GM12878 (cell line): ENCODE results near the gene DUOXA1. TPM values are rescaled to one million over a fixed set of nuclear protein-coding genes. Genes with fewer than 3 reads are reported as not detected.

Source experiments
- ATAC-seq: fragments of 200-7000 bp; cut with Tn5 transposase; 3 replicates; pipeline ENCODE4 v1.9.1; 2020; ENCODE audit warnings: mild to moderate bottlenecking, moderate library complexity
- BruUV-seq: library from RNA; stranded (reverse); fragments of 400-500 nt; replicated peaks from 2 replicates; lab custom pipeline; 2021; lab: Mats Ljungman, UMichigan
- CTCF ChIA-PET: fragments of 300-600 bp; sonication (Branson Sonifier 250); formaldehyde crosslinking; extraction: SDS; loops from one replicate; lab custom pipeline; 2021; ENCODE audit warnings: inconsistent platforms; lab: Yijun Ruan, JAX
- POLR2A ChIA-PET: fragments of 350-600 bp; formaldehyde crosslinking; extraction: SDS; loops from one replicate; lab custom pipeline; 2021; ENCODE audit warnings: inconsistent platforms; lab: Charles Lee
- RAD21 ChIA-PET: fragments of 300-600 bp; sonication (Branson Sonifier 250); formaldehyde crosslinking; loops from one replicate; lab custom pipeline; 2023; ENCODE audit warnings: antibody characterized with exemption; ENCODE audit not compliant: unreplicated experiment; lab: Charles Lee
- SMC1A ChIA-PET: fragments of 300-600 bp; sonication (Branson Sonifier 250); formaldehyde crosslinking; loops from one replicate; lab custom pipeline; 2023; ENCODE audit not compliant: unreplicated experiment, uncharacterized antibody; lab: Charles Lee
- DNase-seq: peaks from one replicate; pipeline ENCODE4 v3.0.0-alpha.2; 2011; ENCODE audit warnings: low read depth, low spot score
- FAIRE-seq: peaks from 3 replicates; lab custom pipeline; 2011; peaks lifted over from hg19 to GRCh38; lab: Jason Lieb, UNC
- H2AFZ ChIP-seq: 2 replicates; pipeline ENCODE4 v1.6.0; 2011; ENCODE audit warnings: low read depth, low read length, control low read depth; ENCODE audit not compliant: control insufficient read depth
- H3K27ac ChIP-seq: 2 replicates; pipeline ENCODE4 v1.5.1; 2011; ENCODE audit warnings: control low read depth; ENCODE audit not compliant: control insufficient read depth, insufficient read depth
- H3K27me3 ChIP-seq, 2 experiments: replicated peaks in 1 of 2; 2 replicates each; pipeline versions ENCODE4 v1.6.0 to v1.6.1; 2011; ENCODE audit warnings: low read length in 1 of 2; ENCODE audit not compliant: control insufficient read depth in 2 of 2, insufficient read depth in 2 of 2
- H3K36me3 ChIP-seq, 2 experiments: 2 replicates each; pipeline ENCODE4 v1.5.1; 2011; ENCODE audit warnings: low read length in 1 of 2; ENCODE audit not compliant: control insufficient read depth in 2 of 2, insufficient read depth in 2 of 2
- H3K4me1 ChIP-seq: 2 replicates; pipeline ENCODE4 v1.6.1; 2011; ENCODE audit warnings: mild to moderate bottlenecking, low read length, moderate library complexity, mixed read lengths; ENCODE audit not compliant: control insufficient read depth, insufficient read depth
- H3K4me2 ChIP-seq: 2 replicates; pipeline ENCODE4 v1.6.0; 2011; ENCODE audit warnings: control low read depth; ENCODE audit not compliant: control insufficient read depth, insufficient read depth
- H3K4me3 ChIP-seq: fragments of 200-600 bp; sonication (generic); 2 replicates; pipeline ENCODE4 v1.5.1; 2016
- H3K79me2 ChIP-seq: 2 replicates; pipeline ENCODE4 v1.6.0; 2011; ENCODE audit warnings: low read length; ENCODE audit not compliant: control insufficient read depth, insufficient read depth
- H3K9ac ChIP-seq: 2 replicates; pipeline ENCODE4 v1.8.0; 2011; ENCODE audit warnings: low read length, control low read depth, mixed read lengths; ENCODE audit not compliant: control insufficient read depth, insufficient read depth
- H3K9me3 ChIP-seq: replicated peaks from 3 replicates; pipeline ENCODE4 v1.5.1; 2011; ENCODE audit warnings: mild to moderate bottlenecking, low read length; ENCODE audit not compliant: control insufficient read depth, insufficient read depth
- H4K20me1 ChIP-seq: 2 replicates; pipeline ENCODE4 v1.6.0; 2011; ENCODE audit not compliant: control insufficient read depth, insufficient read depth
- ATF2 ChIP-seq: IDR thresholded peaks from 2 replicates; pipeline ENCODE4 v1.6.1; 2012; ENCODE audit warnings: low read length, inconsistent platforms
- DPF2 ChIP-seq: fragments of 450-650 bp; IDR thresholded peaks from 2 replicates; pipeline ENCODE4 v1.6.1; 2017; ENCODE audit warnings: mild to moderate bottlenecking
- HDAC2 ChIP-seq: fragments of 200-600 bp; sonication (generic); IDR thresholded peaks from 2 replicates; pipeline ENCODE4 v1.6.1; 2017
- HDGF ChIP-seq: fragments of 450-650 bp; IDR thresholded peaks from 2 replicates; pipeline ENCODE4 v1.6.1; 2016; ENCODE audit warnings: antibody characterized with exemption
- PKNOX1 ChIP-seq: fragments of 450-650 bp; IDR thresholded peaks from 2 replicates; pipeline ENCODE4 v1.6.1; 2016; ENCODE audit warnings: mild to moderate bottlenecking
- RAD51 ChIP-seq: fragments of 450-650 bp; IDR thresholded peaks from 2 replicates; pipeline ENCODE4 v1.6.1; 2016; ENCODE audit warnings: moderate library complexity, mild to moderate bottlenecking, inconsistent platforms
- RFX5 ChIP-seq: IDR thresholded peaks from 2 replicates; pipeline ENCODE4 v1.6.1; 2011; ENCODE audit warnings: low read depth, low read length, improper control_type of control experiment
- SREBF2 ChIP-seq: IDR thresholded peaks from 2 replicates; pipeline ENCODE4 v1.6.1; 2012; ENCODE audit warnings: mild to moderate bottlenecking, low read length
- TCF7 ChIP-seq: IDR thresholded peaks from 2 replicates; pipeline ENCODE4 v1.6.1; 2014; ENCODE audit warnings: antibody characterized with exemption, borderline replicate concordance
- WRNIP1 ChIP-seq: IDR thresholded peaks from 2 replicates; pipeline ENCODE4 v1.6.1; 2011; ENCODE audit warnings: low read depth, low read length, improper control_type of control experiment, borderline replicate concordance
- ZSCAN29 ChIP-seq: fragments of 450-650 bp; IDR thresholded peaks from 2 replicates; pipeline ENCODE4 v1.6.1; 2017; ENCODE audit warnings: mild to moderate bottlenecking, moderate library complexity
- in situ Hi-C: fragments of 300-500 bp; cut with MboI; formaldehyde crosslinking; loops from 9 replicates; pipeline ENCODE4 v1.14.3; 2018; ENCODE audit warnings: mixed read lengths
- intact Hi-C: fragments of 100-400 bp; cut with micrococcal nuclease; formaldehyde crosslinking; loops from one replicate; pipeline ENCODE4 v1.14.2; 2022; ENCODE audit not compliant: unreplicated experiment
- polyA plus RNA-seq, 11 experiments: library from polyadenylated mRNA; depleted of rRNA in 4 of 11; unstranded in 6 of 11; stranded (reverse) in 5 of 11; fragments of >200 nt; fragmentation: Nextera tagmentation in 4 of 11; fragmentation: Illumina TruSeq in 1 of 11; extraction: Ambion mirVana in 4 of 11; extraction: Trizol in 1 of 11; gene quantifications; 1 replicate in 1 of 11; 2 replicates in 10 of 11; pipeline versions ENCODE4 v1.2.1 to v1.2.3, GENCODE V29; 2011 to 2016; ENCODE audit warnings: inconsistent platforms in 2 of 11, missing spikeins in 2 of 11, low read depth in 1 of 11
- total RNA-seq, 4 experiments: library from RNA; depleted of rRNA in 3 of 4; stranded (reverse); fragments of >200 nt in 3 of 4; fragmentation: Illumina TruSeq in 1 of 4; extraction: Trizol in 1 of 4; gene quantifications; 2 replicates each; pipeline versions ENCODE4 v1.2.1 to v1.2.3, GENCODE V29; 2013 to 2021

DUOXA1 gene
- total and polyA plus RNA-seq, 10 of the 15 experiments (the other 5 are each of a cell fraction or from before 2014, with no cell fraction given): 0.08 TPM; not detected in 9

GRCh38 chr15:45123397-45123796 lies 6.3 kb downstream of the DUOXA1 start:
- intact Hi-C loops (loop anchor here (10.0 kb wide), 1 partner anchor 149 kb away; no protein-coding TSS in a partner anchor), in situ Hi-C loops (no loop called here)
- Histone ChIP-seq H3K9ac (no peak overlapping the region), H3K27me3 (peaks cover 0 to 2% of the 10 kb centered on the region in 2 experiments), H3K27ac (no peak overlapping the region), H3K4me1 (no peaks in the 10 kb centered on the region), H4K20me1 (no peaks in the 10 kb centered on the region), H3K4me3 (no peak overlapping the region), H3K36me3 (no peaks in the 10 kb centered on the region), H3K9me3 (no peaks in the 10 kb centered on the region), H3K4me2 (no peak overlapping the region), H3K79me2 (no peaks in the 10 kb centered on the region), H2AFZ (no peak overlapping the region)
- no peak for DNase-seq
- ChIA-PET RAD21 (no interaction called here), POLR2A (no interaction called here), SMC1A (no interaction called here), CTCF (interaction anchor here (1.1 to 5.0 kb wide), 7 partner anchors 10 to 334 kb away, joined by 3 to 21 read pairs (median 4); no protein-coding TSS in a partner anchor)
- ATAC-seq: no peak
- FAIRE-seq: no peak
- TF ChIP-seq DPF2: no peak
- no peak for TF ChIP-seq SREBF2
- no peak for TF ChIP-seq ATF2
- TF ChIP-seq TCF7: no peak
- no peak for TF ChIP-seq RAD51
- TF ChIP-seq HDGF: no peak
- no peak for TF ChIP-seq PKNOX1
- no peak for TF ChIP-seq ZSCAN29
- TF ChIP-seq WRNIP1: no peak
- TF ChIP-seq RFX5: no peak
- no peak for TF ChIP-seq HDAC2
- no TSS peak for BruUV-seq
